B cell (primary cell): Measurements from ENCODE around the gene NLGN1. TPM values are rescaled to one million over a fixed set of nuclear protein-coding genes. Genes with fewer than 3 reads are reported as not detected.

Source experiments
- ATAC-seq: fragments of 200-7000 bp; cut with Tn5 transposase; one replicate; pipeline ENCODE4 v1.10.0; 2021; ENCODE audit warnings: low read depth, mild to moderate bottlenecking, moderate number of reproducible peaks, moderate library complexity
- CTCF ChIA-PET: fragments of 350-600 bp; sonication (Branson Sonifier 250); formaldehyde crosslinking; loops from one replicate; lab custom pipeline; 2021; ENCODE audit warnings: antibody characterized with exemption, inconsistent platforms; lab: Charles Lee
- POLR2A ChIA-PET: fragments of 350-600 bp; sonication (Branson Sonifier 250); formaldehyde crosslinking; loops from one replicate; lab custom pipeline; 2021; ENCODE audit warnings: antibody characterized with exemption; lab: Charles Lee
- DNase-seq: peaks from one replicate; pipeline ENCODE4 v3.0.0; 2013
- H2AFZ ChIP-seq: 2 replicates; pipeline ENCODE4 v1.6.1; 2012; ENCODE audit warnings: mild to moderate bottlenecking, low read depth, low read length; ENCODE audit not compliant: insufficient read depth, poor library complexity, severe bottlenecking
- H3K27ac ChIP-seq, 2 donors: 1 replicate in 1 of 2; 2 replicates in 1 of 2; pipeline ENCODE4 v1.5.1; 2012 to 2013; ENCODE audit warnings: low read length in 2 of 2, mild to moderate bottlenecking in 2 of 2, moderate library complexity in 1 of 2
- H3K27me3 ChIP-seq, 4 experiments: fragments of 200-600 bp in 1 of 4; sonication (generic) in 1 of 4; replicated peaks in 1 of 4; 1 replicate in 2 of 4; 2 replicates in 2 of 4; pipeline versions ENCODE4 v1.6.1 to v1.7.0; 2013 to 2016; ENCODE audit warnings: low read length in 3 of 4, mild to moderate bottlenecking in 2 of 4, mixed read lengths in 1 of 4, moderate library complexity in 1 of 4; ENCODE audit not compliant: insufficient read depth in 4 of 4, control insufficient read depth in 3 of 4; ENCODE audit errors: control extremely low read depth in 1 of 4
- H3K36me3 ChIP-seq, 2 experiments: replicated peaks in 1 of 2; 1 replicate in 1 of 2; 2 replicates in 1 of 2; pipeline versions ENCODE4 v1.6.1 to v1.7.1; 2013; ENCODE audit warnings: low read length in 1 of 2; ENCODE audit not compliant: insufficient read depth in 2 of 2, control insufficient read depth in 1 of 2; ENCODE audit errors: control extremely low read depth in 1 of 2, extremely low read depth in 1 of 2
- H3K4me1 ChIP-seq, 2 donors: fragments of 200-600 bp in 1 of 2; sonication (generic) in 1 of 2; 1 replicate in 1 of 2; 2 replicates in 1 of 2; pipeline versions ENCODE4 v1.5.1 to v1.6.1; 2013 to 2017; ENCODE audit warnings: low read length in 2 of 2; ENCODE audit not compliant: control insufficient read depth in 2 of 2, insufficient read depth in 2 of 2
- H3K4me2 ChIP-seq: replicated peaks from 2 replicates; pipeline ENCODE3; 2012; ENCODE audit warnings: mild to moderate bottlenecking, low read depth, low read length; ENCODE audit not compliant: poor library complexity, severe bottlenecking
- H3K4me3 ChIP-seq, 5 experiments: fragments of 200-600 bp in 1 of 5; sonication (generic) in 1 of 5; 1 replicate in 3 of 5; 2 replicates in 2 of 5; pipeline versions ENCODE4 v1.5.1 to v1.7.0; 2011 to 2016; ENCODE audit warnings: low read length in 4 of 5, mild to moderate bottlenecking in 4 of 5, low read depth in 2 of 5, control low read depth in 1 of 5, moderate library complexity in 1 of 5; ENCODE audit not compliant: insufficient read depth in 1 of 5; ENCODE audit errors: control extremely low read depth in 1 of 5, extremely low read depth in 1 of 5
- H3K79me2 ChIP-seq: fragments of 200-600 bp; sonication (generic); one replicate; pipeline ENCODE4 v1.6.0; 2016; ENCODE audit warnings: low read length; ENCODE audit not compliant: control insufficient read depth, insufficient read depth
- H3K9ac ChIP-seq: fragments of 200-600 bp; sonication (generic); 2 replicates; pipeline ENCODE4 v1.6.1; 2017; ENCODE audit warnings: mild to moderate bottlenecking, low read length, moderate library complexity
- H3K9me3 ChIP-seq, 3 donors: one replicate each; pipeline versions ENCODE4 v1.6.1 to v1.7.1; 2013; ENCODE audit warnings: low read length in 2 of 3; ENCODE audit not compliant: control insufficient read depth in 2 of 3, insufficient read depth in 1 of 3; ENCODE audit errors: control extremely low read depth in 1 of 3
- H4K20me1 ChIP-seq: 2 replicates; pipeline ENCODE4 v1.6.0; 2012; ENCODE audit warnings: mild to moderate bottlenecking, low read length; ENCODE audit not compliant: insufficient read depth, control insufficient read depth, poor library complexity, severe bottlenecking
- H3K27ac Mint-ChIP-seq: one replicate; pipeline ENCODE4 v1.8.0; 2021; ENCODE audit warnings: mixed read lengths
- H3K27me3 Mint-ChIP-seq: one replicate; pipeline ENCODE4 v1.8.0; 2021; ENCODE audit warnings: mixed read lengths
- H3K4me1 Mint-ChIP-seq: one replicate; pipeline ENCODE4 v1.8.0; 2021; ENCODE audit warnings: mixed read lengths
- H3K4me3 Mint-ChIP-seq: one replicate; pipeline ENCODE4 v1.8.0; 2021; ENCODE audit warnings: mixed read lengths
- H3K9me3 Mint-ChIP-seq: one replicate; pipeline ENCODE4 v1.8.0; 2022; ENCODE audit warnings: mixed read lengths; ENCODE audit not compliant: insufficient read depth
- CTCF ChIP-seq: fragments of 200-600 bp; IDR thresholded peaks from one replicate; pipeline ENCODE4 v1.8.0; 2022; ENCODE audit warnings: antibody characterized with exemption, mild to moderate bottlenecking
- EZH2 ChIP-seq: IDR thresholded peaks from 2 replicates; pipeline ENCODE4 v1.6.1; 2012; ENCODE audit warnings: borderline replicate concordance, low read depth, mild to moderate bottlenecking, moderate library complexity, low read length; ENCODE audit not compliant: insufficient read depth, poor library complexity, severe bottlenecking
- WGBS: methylation state at CpG from one replicate; pipeline ENCODE4 v1.1.5; 2013; ENCODE audit warnings: missing lambda C conversion rate; ENCODE audit not compliant: insufficient coverage; 5-methylcytosine and 5-hydroxymethylcytosine counted together
- intact Hi-C: fragments of 100-400 bp; cut with micrococcal nuclease; formaldehyde crosslinking; loops from one replicate; pipeline ENCODE4 v1.10.0; 2022
- polyA plus RNA-seq: library from polyadenylated mRNA; depleted of rRNA; stranded (reverse); fragments of >200 nt; gene quantifications from 2 replicates; pipeline ENCODE4 v1.2.3, GENCODE V29; 2012
- total RNA-seq, 2 donors: library from RNA; stranded (reverse); fragments of 120-200 nt in 1 of 2; gene quantifications; 1 replicate in 1 of 2; 2 replicates in 1 of 2; pipeline versions ENCODE4 v1.2.3 to v1.2.4, GENCODE V29; 2013 to 2022

The NLGN1 gene
- total and polyA plus RNA-seq, 2 donors (not counting 1 experiment from before 2014, with no cell fraction given): not detected

- TF ChIP-seq CTCF (no peak), EZH2 (no peak)
- H3K4me3 Mint-ChIP-seq: no peak overlapping the region
- Histone ChIP-seq H3K36me3 (no peaks in the 10 kb centered on the region), H3K4me2 (no peak overlapping the region), H3K4me1 (no peaks in the 10 kb centered on the region), H3K9me3 (no peaks in the 10 kb centered on the region), H3K79me2 (no peaks in the 10 kb centered on the region), H4K20me1 (no peaks in the 10 kb centered on the region), H2AFZ (no peak overlapping the region), H3K27me3 (no peaks in the 10 kb centered on the region), H3K4me3 (no peak overlapping the region), H3K27ac (no peak overlapping the region), H3K9ac (no peak overlapping the region)
- WGBS: 67% methylated on average over 1 of the region's 1 CpG
- H3K9me3 Mint-ChIP-seq: no peaks in the 10 kb centered on the region
- H3K27ac Mint-ChIP-seq: no peak overlapping the region
- ChIA-PET POLR2A (no interaction called here), CTCF (no interaction called here)
- no peaks in the 10 kb centered on the region for H3K4me1 Mint-ChIP-seq
- no peak for ATAC-seq
- no peak for DNase-seq
- intact Hi-C loops: no loop called here
- H3K27me3 Mint-ChIP-seq: no peaks in the 10 kb centered on the region
Observed at GRCh38 chr3:174247687-174248152, 850.2 kb downstream of the NLGN1 start.

GRCh38 chr3:174251681-174252080, 854.1 kb downstream of the NLGN1 start:
- no peaks in the 10 kb centered on the region for H3K9me3 Mint-ChIP-seq
- H3K27me3 ChIP-seq: no peaks in the 10 kb centered on the region
- no peaks in the 10 kb centered on the region for H3K4me1 Mint-ChIP-seq
- ChIA-PET POLR2A (no interaction called here), CTCF (no interaction called here)
- DNase-seq: no peak
- H3K9me3 ChIP-seq: no peaks in the 10 kb centered on the region
- WGBS: no CpG with 5 or more reads among the region's 1 CpG
- no peak overlapping the region for H2AFZ ChIP-seq
- H3K9ac ChIP-seq: no peak overlapping the region
- no peak overlapping the region for H3K27ac Mint-ChIP-seq
- no peak overlapping the region for H3K4me3 Mint-ChIP-seq
- no peaks in the 10 kb centered on the region for H3K36me3 ChIP-seq
- H3K27me3 Mint-ChIP-seq: no peaks in the 10 kb centered on the region
- no peak for TF ChIP-seq CTCF
- no peak for TF ChIP-seq EZH2
- H3K4me3 ChIP-seq: no peak overlapping the region
- H3K4me1 ChIP-seq: no peaks in the 10 kb centered on the region
- intact Hi-C loops: no loop called here
- no peak for ATAC-seq
- no peaks in the 10 kb centered on the region for H4K20me1 ChIP-seq
- no peak overlapping the region for H3K4me2 ChIP-seq
- no peak overlapping the region for H3K27ac ChIP-seq
- no peaks in the 10 kb centered on the region for H3K79me2 ChIP-seq
